H1 (cell line): ENCODE results near the gene GALNT15. TPM values are rescaled to one million over a fixed set of nuclear protein-coding genes. Genes with fewer than 3 reads are reported as not detected.

Experiments
- CTCF ChIA-PET: fragments of 300-600 bp; sonication (Branson Sonifier 250); formaldehyde crosslinking; loops from one replicate; lab custom pipeline; 2021; ENCODE audit not compliant: partially characterized antibody; lab: Charles Lee
- POLR2A ChIA-PET: fragments of 300-600 bp; sonication (Branson Sonifier 250); formaldehyde crosslinking; loops from one replicate; lab custom pipeline; 2021; ENCODE audit warnings: inconsistent platforms; ENCODE audit not compliant: partially characterized antibody; lab: Charles Lee
- DNase-seq, 2 experiments: peaks; one replicate each; pipeline versions ENCODE4 v3.0.0 to v3.0.0-alpha.2; 2010 to 2022; ENCODE audit warnings: low spot score in 2 of 2, low read depth in 1 of 2, mixed read lengths in 1 of 2
- FAIRE-seq: peaks from 2 replicates; lab custom pipeline; 2011; peaks lifted over from hg19 to GRCh38; lab: Jason Lieb, UNC
- H2AFZ ChIP-seq: 2 replicates; pipeline ENCODE4 v1.8.1; 2012; ENCODE audit warnings: low read length, inconsistent platforms
- H2AK5ac ChIP-seq: 2 replicates; pipeline ENCODE4 v1.6.1; 2013; ENCODE audit warnings: low read depth, low read length
- H2BK120ac ChIP-seq: replicated peaks from 2 replicates; pipeline ENCODE3; 2013; ENCODE audit warnings: low read depth, low read length, inconsistent platforms
- H2BK12ac ChIP-seq: 2 replicates; pipeline ENCODE4 v1.6.1; 2013; ENCODE audit warnings: low read depth, low read length
- H2BK15ac ChIP-seq: 2 replicates; pipeline ENCODE4 v1.6.1; 2013; ENCODE audit warnings: low read length
- H2BK20ac ChIP-seq: 2 replicates; pipeline ENCODE4 v1.6.1; 2013; ENCODE audit warnings: low read length
- H2BK5ac ChIP-seq: 2 replicates; pipeline ENCODE4 v1.6.1; 2013; ENCODE audit warnings: low read depth, low read length
- H3K14ac ChIP-seq: 2 replicates; pipeline ENCODE4 v1.6.1; 2013; ENCODE audit warnings: inconsistent platforms; ENCODE audit not compliant: insufficient read length
- H3K18ac ChIP-seq: 2 replicates; pipeline ENCODE4 v1.6.1; 2013; ENCODE audit warnings: low read length; ENCODE audit errors: extremely low read depth
- H3K23ac ChIP-seq: 2 replicates; pipeline ENCODE4 v1.6.1; 2013; ENCODE audit warnings: inconsistent platforms; ENCODE audit not compliant: insufficient read length
- H3K23me2 ChIP-seq: 2 replicates; pipeline ENCODE4 v1.6.1; 2013; ENCODE audit warnings: low read depth, low read length
- H3K27ac ChIP-seq: 2 replicates; pipeline ENCODE4 v1.6.1; 2011; ENCODE audit warnings: low read depth, low read length, inconsistent platforms
- H3K27me3 ChIP-seq, 4 experiments: replicated peaks in 1 of 4; 1 replicate in 1 of 4; 2 replicates in 3 of 4; pipeline versions ENCODE4 v1.6.1 to v1.8.1; 2011 to 2013; ENCODE audit warnings: low read length in 3 of 4, mild to moderate bottlenecking in 3 of 4, inconsistent platforms in 2 of 4, mixed read lengths in 2 of 4, moderate library complexity in 1 of 4; ENCODE audit not compliant: control insufficient read depth in 3 of 4, insufficient read depth in 3 of 4; ENCODE audit errors: extremely low read depth in 1 of 4
- H3K36me3 ChIP-seq, 4 experiments: 2 replicates each; pipeline versions ENCODE4 v1.6.1 to v1.8.1; 2011 to 2013; ENCODE audit warnings: mild to moderate bottlenecking in 4 of 4, low read length in 3 of 4, moderate library complexity in 2 of 4, control low read depth in 1 of 4, inconsistent platforms in 1 of 4; ENCODE audit not compliant: insufficient read depth in 4 of 4, control insufficient read depth in 2 of 4
- H3K4ac ChIP-seq: replicated peaks from 2 replicates; pipeline ENCODE3; 2013; ENCODE audit warnings: low read length, low read depth, mixed read lengths, inconsistent platforms; ENCODE audit not compliant: insufficient read length
- H3K4me1 ChIP-seq, 4 experiments: replicated peaks in 1 of 4; 1 replicate in 1 of 4; 2 replicates in 3 of 4; pipeline versions ENCODE4 v1.6.1 to v1.8.1; 2011 to 2013; ENCODE audit warnings: low read length in 3 of 4, inconsistent platforms in 2 of 4, mixed read lengths in 1 of 4; ENCODE audit not compliant: insufficient read depth in 4 of 4, control insufficient read depth in 3 of 4
- H3K4me2 ChIP-seq, 2 experiments: 2 replicates each; pipeline versions ENCODE4 v1.6.1 to v1.8.1; 2011 to 2013; ENCODE audit warnings: low read depth in 2 of 2, low read length in 2 of 2, control low read depth in 1 of 2, inconsistent platforms in 1 of 2, mild to moderate bottlenecking in 1 of 2; ENCODE audit not compliant: insufficient read depth in 1 of 2
- H3K4me3 ChIP-seq, 4 experiments: fragments of 200-600, 300-600 bp in 1 of 4; sonication (generic), shearing (Covaris generic), sonication (Bioruptor Twin) in 1 of 4; 2 replicates each; pipeline versions ENCODE4 v1.5.1 to v1.8.1; 2011 to 2016; ENCODE audit warnings: low read length in 4 of 4, low read depth in 3 of 4, control low read depth in 2 of 4, inconsistent platforms in 2 of 4, mild to moderate bottlenecking in 2 of 4, mixed read lengths in 1 of 4, moderate library complexity in 1 of 4; ENCODE audit not compliant: insufficient read depth in 2 of 4; ENCODE audit errors: extremely low read depth in 1 of 4
- H3K56ac ChIP-seq: replicated peaks from 2 replicates; pipeline ENCODE3; 2013; ENCODE audit warnings: low read depth, mild to moderate bottlenecking, mixed read lengths, low read length, inconsistent platforms; ENCODE audit not compliant: insufficient read length
- H3K79me1 ChIP-seq: 2 replicates; pipeline ENCODE4 v1.6.1; 2013; ENCODE audit warnings: low read depth, low read length, control low read depth
- H3K79me2 ChIP-seq, 2 experiments: 2 replicates each; pipeline versions ENCODE4 v1.6.1 to v1.8.1; 2012 to 2013; ENCODE audit warnings: low read length in 2 of 2, mild to moderate bottlenecking in 2 of 2, inconsistent platforms in 1 of 2; ENCODE audit not compliant: insufficient read depth in 2 of 2, control insufficient read depth in 1 of 2
- H3K9ac ChIP-seq, 4 experiments: replicated peaks in 1 of 4; 1 replicate in 1 of 4; 2 replicates in 3 of 4; pipeline versions ENCODE4 v1.6.1 to v1.8.1; 2011 to 2013; ENCODE audit warnings: low read depth in 3 of 4, low read length in 3 of 4, control low read depth in 2 of 4, mild to moderate bottlenecking in 2 of 4, moderate library complexity in 2 of 4, inconsistent platforms in 1 of 4; ENCODE audit errors: extremely low read depth in 1 of 4
- H3K9me3 ChIP-seq, 2 experiments: 2 replicates each; pipeline versions ENCODE4 v1.6.1 to v1.8.1; 2012 to 2013; ENCODE audit warnings: mild to moderate bottlenecking in 2 of 2, moderate library complexity in 2 of 2, control low read depth in 1 of 2, inconsistent platforms in 1 of 2, low read depth in 1 of 2, low read length in 1 of 2, mixed read lengths in 1 of 2; ENCODE audit not compliant: insufficient read depth in 2 of 2
- H4K20me1 ChIP-seq, 2 experiments: replicated peaks in 1 of 2; 2 replicates each; pipeline versions ENCODE3 to v1.8.1; 2011 to 2013; ENCODE audit warnings: inconsistent platforms in 2 of 2, low read length in 2 of 2, mild to moderate bottlenecking in 1 of 2; ENCODE audit not compliant: insufficient read depth in 2 of 2, control insufficient read depth in 1 of 2
- H4K5ac ChIP-seq: 2 replicates; pipeline ENCODE4 v1.6.1; 2013; ENCODE audit warnings: low read length, low read depth, mixed read lengths, inconsistent platforms; ENCODE audit not compliant: insufficient read length
- H4K8ac ChIP-seq: 2 replicates; pipeline ENCODE4 v1.8.0; 2013; ENCODE audit warnings: mild to moderate bottlenecking, moderate library complexity, low read length, inconsistent platforms; ENCODE audit not compliant: insufficient read depth; ENCODE audit errors: extremely low read depth
- H4K91ac ChIP-seq: replicated peaks from 2 replicates; pipeline ENCODE3; 2013; ENCODE audit warnings: low read length, mixed read lengths, inconsistent platforms; ENCODE audit not compliant: insufficient read length
- CHD2 ChIP-seq: IDR thresholded peaks from 2 replicates; pipeline ENCODE4 v1.6.1; 2012; ENCODE audit warnings: low read length, improper control_type of control experiment
- HDAC6 ChIP-seq: IDR thresholded peaks from one replicate; pipeline ENCODE4 v1.7.1; 2012; ENCODE audit warnings: low read depth, mild to moderate bottlenecking, inconsistent platforms, low read length, moderate library complexity
- WGBS, 2 experiments: shearing (Covaris generic) in 1 of 2; methylation state at CpG; one replicate each; pipeline versions ENCODE4 v1.1.6 to v1.1.7; 2013 to 2015; ENCODE audit warnings: low lambda C conversion rate in 2 of 2, mixed read lengths in 2 of 2, inconsistent platforms in 1 of 2, low coverage in 1 of 2, missing lambda C conversion rate in 1 of 2; ENCODE audit not compliant: insufficient replicate concordance in 2 of 2, insufficient coverage in 1 of 2, insufficient read length in 1 of 2; ENCODE audit errors: extremely low coverage in 1 of 2, missing lambda C conversion rate in 1 of 2; 5-methylcytosine and 5-hydroxymethylcytosine counted together
- polyA plus RNA-seq, 7 experiments: library from polyadenylated mRNA; depleted of rRNA in 3 of 7; stranded (reverse) in 5 of 7; unstranded in 2 of 7; fragments of >200 nt in 5 of 7; fragments of 200-250 nt in 2 of 7; gene quantifications; 1 replicate in 5 of 7; 2 replicates in 1 of 7; 4 replicates in 1 of 7; pipeline versions ENCODE4 v1.2.1 to v1.2.3, GENCODE V29; 2011 to 2013; ENCODE audit warnings: missing spikeins in 2 of 7, mixed read lengths in 2 of 7
- total RNA-seq: library from RNA; stranded (reverse); fragmentation: NEBNext Ultra II Directional; extraction: Animal tissue kit (Norgen Biotek cat#: 25700); gene quantifications from 2 replicates; pipeline ENCODE4 v1.2.1, GENCODE V29; 2021
- TF ChIP-seq, protein P1 (sequence below): IDR thresholded peaks from 2 replicates; pipeline ENCODE4 v1.6.1; 2011; ENCODE audit warnings: low read depth, mild to moderate bottlenecking, low read length; ENCODE audit not compliant: insufficient read depth

Gene GALNT15
- total and polyA plus RNA-seq, 2 of the 8 experiments (the other 6 are each of a cell fraction or from before 2014, with no cell fraction given): 0.02 TPM; not detected in 1

- Histone ChIP-seq H3K79me1 (peaks cover 11% of the 10 kb centered on the region), H2AK5ac (no peak overlapping the region), H2BK12ac (no peak overlapping the region), H3K9me3 (no peaks in the 10 kb centered on the region), H3K18ac (no peak overlapping the region), H3K9ac (no peak overlapping the region), H3K27ac (no peak overlapping the region), H4K8ac (no peak overlapping the region), H3K23me2 (peaks cover 6% of the 10 kb centered on the region), H3K14ac (no peak overlapping the region), H4K5ac (no peak overlapping the region), H3K36me3 (peaks cover 0 to 13% (median 3%) of the 10 kb centered on the region in 4 experiments; a peak in 5 of 8 replicates), H3K23ac (no peak overlapping the region), H3K56ac (no peak overlapping the region), H3K27me3 (no peaks in the 10 kb centered on the region), H3K4ac (no peak overlapping the region), H2BK15ac (no peak overlapping the region), H4K91ac (no peak overlapping the region), H3K79me2 (peaks cover 16 to 57% of the 10 kb centered on the region in 2 experiments), H2BK5ac (no peak overlapping the region), H3K4me1 (peaks cover 0 to 8% (median 1%) of the 10 kb centered on the region in 4 experiments; a peak in 4 of 7 replicates), H2AFZ (no peak overlapping the region), H2BK20ac (no peak overlapping the region), H4K20me1 (peaks cover 0 to 4% of the 10 kb centered on the region in 2 experiments), H2BK120ac (no peak overlapping the region), H3K4me2 (no peak overlapping the region), H3K4me3 (no peak overlapping the region)
- FAIRE-seq (no peak), DNase-seq (no peak)
- ChIA-PET POLR2A (no interaction called here), CTCF (interaction anchor here (0.7 kb wide), 1 partner anchor 14 kb away, joined by 4 read pairs; no protein-coding TSS in a partner anchor)
- WGBS, 2 experiments: 78% methylated on average over 4 of the region's 4 CpGs; no CpG with 5 or more reads in 1 of the 2 experiments
- TF ChIP-seq, protein P1, sequence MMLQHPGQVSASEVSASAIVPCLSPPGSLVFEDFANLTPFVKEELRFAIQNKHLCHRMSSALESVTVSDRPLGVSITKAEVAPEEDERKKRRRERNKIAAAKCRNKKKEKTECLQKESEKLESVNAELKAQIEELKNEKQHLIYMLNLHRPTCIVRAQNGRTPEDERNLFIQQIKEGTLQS: no peak
- TF ChIP-seq CHD2 (no peak), HDAC6 (no peak)
Observed at GRCh38 chr3:16262174-16262573, 87.7 kb downstream of the GALNT15 start.
